Muscle of leg (tissue), 11 donors: ENCODE data around the gene PHACTR1. TPM values are rescaled to one million over a fixed set of nuclear protein-coding genes. Genes with fewer than 3 reads are reported as not detected.

Source experiments
- DNase-seq: peaks from one replicate; pipeline ENCODE4 v3.0.0; 2013
- H3K27ac ChIP-seq: one replicate; pipeline ENCODE4 v1.5.1; 2013; ENCODE audit warnings: mild to moderate bottlenecking, low read length, control low read depth
- H3K27me3 ChIP-seq: one replicate; pipeline ENCODE4 v1.6.1; 2013; ENCODE audit warnings: low read length; ENCODE audit not compliant: control insufficient read depth, insufficient read depth
- H3K36me3 ChIP-seq: one replicate; pipeline ENCODE4 v1.6.1; 2013; ENCODE audit warnings: low read length; ENCODE audit not compliant: control insufficient read depth, insufficient read depth
- H3K4me1 ChIP-seq: one replicate; pipeline ENCODE4 v1.6.1; 2013; ENCODE audit warnings: low read length; ENCODE audit not compliant: control insufficient read depth, insufficient read depth
- H3K4me3 ChIP-seq: one replicate; pipeline ENCODE4 v1.5.1; 2013; ENCODE audit warnings: low read length, control low read depth
- H3K9me3 ChIP-seq: replicated peaks from 2 replicates; pipeline ENCODE4 v1.6.1; 2013; ENCODE audit warnings: low read depth, low read length; ENCODE audit not compliant: control insufficient read depth
- WGBS: methylation state at CpG from one replicate; pipeline ENCODE4 v1.1.5; 2013; ENCODE audit warnings: missing lambda C conversion rate; ENCODE audit not compliant: insufficient coverage; 5-methylcytosine and 5-hydroxymethylcytosine counted together
- polyA plus RNA-seq, 8 donors: library from polyadenylated mRNA; unstranded; fragments of 120-200 nt; gene quantifications; one replicate each; pipeline versions ENCODE4 v1.2.1 to v1.2.3, GENCODE V29; 2013; ENCODE audit warnings: inconsistent platforms in 1 of 8, low replicate concordance in 1 of 8; ENCODE audit not compliant: insufficient read length in 8 of 8, insufficient read depth in 1 of 8
- total RNA-seq: library from RNA; stranded (reverse); fragments of 120-200 nt; gene quantifications from one replicate; pipeline ENCODE4 v1.2.4, GENCODE V29; 2013

The PHACTR1 gene
- total and polyA plus RNA-seq, 9 donors = 3.8 to 9.4 (median 4.6) TPM

- DNase-seq = no peak
- Histone ChIP-seq H3K36me3 (peaks cover 6% of the 10 kb centered on the region), H3K9me3 (no peaks in the 10 kb centered on the region), H3K4me1 (peaks cover 3% of the 10 kb centered on the region), H3K4me3 (no peak overlapping the region), H3K27me3 (no peaks in the 10 kb centered on the region), H3K27ac (no peak overlapping the region)
- 90% methylated on average over 2 of the region's 4 CpGs for WGBS
Observed at GRCh38 chr6:13280254-13280653, 563.7 kb downstream of the PHACTR1 start.

GRCh38 chr6:13281686-13282085 is 565.1 kb downstream of the PHACTR1 start:
- H3K4me1 ChIP-seq = peaks cover 3% of the 10 kb centered on the region
- H3K4me3 ChIP-seq = no peak overlapping the region
- peaks cover 2% of the 10 kb centered on the region for H3K9me3 ChIP-seq
- DNase-seq = no peak
- 69% methylated on average over 8 of the region's 9 CpGs for WGBS
- H3K27me3 ChIP-seq = no peaks in the 10 kb centered on the region
- H3K36me3 ChIP-seq = peaks cover 15% of the 10 kb centered on the region
- H3K27ac ChIP-seq = no peak overlapping the region

GRCh38 chr6:13282393-13283069 is 566.0 kb downstream of the PHACTR1 start:
- Histone ChIP-seq H3K27me3 (no peaks in the 10 kb centered on the region), H3K9me3 (peaks cover 11% of the 10 kb centered on the region), H3K4me3 (no peak overlapping the region), H3K4me1 (peaks cover 3% of the 10 kb centered on the region), H3K36me3 (peaks cover 21% of the 10 kb centered on the region), H3K27ac (no peak overlapping the region)
- DNase-seq = no peak
- 75% methylated on average over 4 of the region's 8 CpGs for WGBS

- Histone ChIP-seq H3K36me3 (peaks cover 19% of the 10 kb centered on the region), H3K27ac (no peak overlapping the region), H3K27me3 (no peaks in the 10 kb centered on the region), H3K9me3 (peaks cover 17% of the 10 kb centered on the region), H3K4me3 (no peak overlapping the region), H3K4me1 (peaks cover 3% of the 10 kb centered on the region)
- WGBS = 98% methylated on average over 13 of the region's 14 CpGs
- DNase-seq = no peak
Observed at GRCh38 chr6:13283331-13283730, 566.8 kb downstream of the PHACTR1 start.

- 95% methylated on average over 4 of the region's 6 CpGs for WGBS
- Histone ChIP-seq H3K36me3 (peaks cover 22% of the 10 kb centered on the region), H3K9me3 (peaks cover 17% of the 10 kb centered on the region), H3K27me3 (no peaks in the 10 kb centered on the region), H3K4me1 (peaks cover 3% of the 10 kb centered on the region), H3K27ac (no peak overlapping the region), H3K4me3 (no peak overlapping the region)
- no peak for DNase-seq
Observed at GRCh38 chr6:13284646-13285045, 568.1 kb downstream of the PHACTR1 start.

- Histone ChIP-seq H3K4me1 (no peaks in the 10 kb centered on the region), H3K4me3 (no peak overlapping the region), H3K36me3 (peaks cover 22% of the 10 kb centered on the region), H3K9me3 (peaks cover 17% of the 10 kb centered on the region), H3K27me3 (no peaks in the 10 kb centered on the region), H3K27ac (no peak overlapping the region)
- WGBS = 100% methylated on average over 1 of the region's 2 CpGs
- no peak for DNase-seq
Observed at GRCh38 chr6:13285705-13286104, 569.1 kb downstream of the PHACTR1 start.

- no peak for DNase-seq
- H3K9me3 ChIP-seq = peaks cover 17% of the 10 kb centered on the region
- H3K4me1 ChIP-seq = no peaks in the 10 kb centered on the region
- WGBS = 60% methylated on average over 1 of the region's 4 CpGs
- H3K27me3 ChIP-seq = no peaks in the 10 kb centered on the region
- peaks cover 22% of the 10 kb centered on the region for H3K36me3 ChIP-seq
- no peak overlapping the region for H3K27ac ChIP-seq
- H3K4me3 ChIP-seq = no peak overlapping the region
Observed at GRCh38 chr6:13286181-13286580, 569.6 kb downstream of the PHACTR1 start.

- Histone ChIP-seq H3K9me3 (peaks cover 17% of the 10 kb centered on the region), H3K4me3 (no peak overlapping the region), H3K27ac (no peak overlapping the region), H3K4me1 (no peaks in the 10 kb centered on the region), H3K27me3 (no peaks in the 10 kb centered on the region), H3K36me3 (peaks cover 28% of the 10 kb centered on the region)
- no peak for DNase-seq
- 98% methylated on average over 7 of the region's 7 CpGs for WGBS
Observed at GRCh38 chr6:13287104-13287503, 570.5 kb downstream of the PHACTR1 start.

GRCh38 chr6:13288481-13288880 is 571.9 kb downstream of the PHACTR1 start:
- Histone ChIP-seq H3K4me3 (no peak overlapping the region), H3K27me3 (no peaks in the 10 kb centered on the region), H3K4me1 (no peaks in the 10 kb centered on the region), H3K9me3 (peaks cover 17% of the 10 kb centered on the region), H3K27ac (no peak overlapping the region), H3K36me3 (peaks cover 37% of the 10 kb centered on the region)
- WGBS = 80% methylated on average over 6 of the region's 9 CpGs
- DNase-seq = no peak

GRCh38 chr6:13288969-13289391 is 572.4 kb downstream of the PHACTR1 start:
- Histone ChIP-seq H3K9me3 (peaks cover 17% of the 10 kb centered on the region), H3K4me3 (no peak overlapping the region), H3K27ac (no peak overlapping the region), H3K36me3 (peaks cover 42% of the 10 kb centered on the region), H3K27me3 (no peaks in the 10 kb centered on the region), H3K4me1 (no peaks in the 10 kb centered on the region)
- WGBS = 90% methylated on average over 12 of the region's 13 CpGs
- no peak for DNase-seq
